HG03575 (cell line): Measurements from ENCODE around the gene STARD3.
"Not testable (repeated sequence)": the region's sequence is repeated elsewhere in the genome, so short reads cannot be mapped to it uniquely, and the experiment has no call there.

Source experiments
- ATAC-seq: cut with Tn5 transposase; IDR thresholded peaks from one replicate; pipeline ENCODE4 v1.9.1; 2021; ENCODE audit not compliant: unreplicated experiment, insufficient number of reproducible peaks, low FRiP score; ENCODE audit errors: extremely low read depth

STARD3 gene

DNA sequence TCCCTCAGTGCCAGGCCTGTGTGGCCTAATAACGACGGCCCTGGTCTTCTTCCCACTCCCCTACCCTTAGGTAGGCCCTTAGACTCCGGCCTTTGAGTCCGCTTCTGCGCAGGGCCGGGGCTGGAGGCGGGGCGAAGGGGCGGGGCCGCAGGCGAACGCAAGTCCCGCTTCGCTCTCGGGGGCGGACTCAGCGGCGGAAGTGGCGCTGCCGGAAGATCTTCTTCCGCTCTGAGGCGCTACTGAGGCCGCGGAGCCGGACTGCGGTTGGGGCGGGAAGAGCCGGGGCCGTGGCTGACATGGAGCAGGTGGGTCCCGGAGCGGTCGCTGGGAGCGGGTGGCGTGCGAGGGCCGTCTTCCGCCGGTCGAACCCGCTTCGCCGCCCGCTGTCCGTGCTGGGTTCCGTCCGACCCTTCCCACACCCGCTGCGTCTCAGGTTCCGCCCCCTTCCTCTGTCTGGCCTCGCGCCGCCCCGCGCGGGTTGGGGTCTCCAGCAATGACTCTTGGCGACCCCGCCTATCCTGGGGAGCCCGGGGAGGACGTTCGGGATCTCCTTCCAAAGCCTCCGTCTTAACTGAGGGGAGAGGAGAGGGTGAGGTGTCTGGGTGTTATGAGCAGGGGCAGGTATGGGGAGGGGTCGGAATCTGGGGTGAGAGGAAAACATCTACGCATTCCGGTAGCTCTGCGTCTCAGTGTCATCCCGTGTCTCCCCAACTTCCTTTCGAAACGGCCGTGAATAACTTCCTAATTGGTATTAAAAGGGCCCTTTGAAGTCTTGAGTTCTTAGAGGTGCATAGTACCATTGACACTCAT, at the start of gene STARD3:
TSS of gene STARD3 (plus strand) at position 218 of the 810 bp plus-strand sequence. CDS start 16,388 bp downstream, outside the sequence.
- peak; percentile 45 for ATAC-seq

DNA sequence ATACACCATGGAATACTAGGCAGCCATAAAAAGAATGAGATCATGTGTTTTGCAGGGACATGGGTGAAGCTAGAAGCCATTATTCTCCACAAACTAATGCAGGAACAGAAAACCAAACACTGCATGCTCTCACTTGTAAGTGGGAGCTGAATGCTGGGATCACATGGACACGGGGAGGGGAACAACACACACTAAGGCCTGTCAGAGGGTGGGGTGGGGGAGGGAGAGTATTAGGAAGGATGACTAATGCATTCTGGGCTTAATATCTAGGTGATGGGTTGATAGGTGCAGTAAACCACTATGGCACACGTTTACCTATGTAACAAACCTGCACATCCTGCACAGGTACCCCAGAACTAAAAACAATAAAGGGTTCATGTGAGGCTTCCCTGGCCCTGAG, 46.8 kb upstream of the STARD3 start:
- ATAC-seq = not testable (repeated sequence)

DNA sequence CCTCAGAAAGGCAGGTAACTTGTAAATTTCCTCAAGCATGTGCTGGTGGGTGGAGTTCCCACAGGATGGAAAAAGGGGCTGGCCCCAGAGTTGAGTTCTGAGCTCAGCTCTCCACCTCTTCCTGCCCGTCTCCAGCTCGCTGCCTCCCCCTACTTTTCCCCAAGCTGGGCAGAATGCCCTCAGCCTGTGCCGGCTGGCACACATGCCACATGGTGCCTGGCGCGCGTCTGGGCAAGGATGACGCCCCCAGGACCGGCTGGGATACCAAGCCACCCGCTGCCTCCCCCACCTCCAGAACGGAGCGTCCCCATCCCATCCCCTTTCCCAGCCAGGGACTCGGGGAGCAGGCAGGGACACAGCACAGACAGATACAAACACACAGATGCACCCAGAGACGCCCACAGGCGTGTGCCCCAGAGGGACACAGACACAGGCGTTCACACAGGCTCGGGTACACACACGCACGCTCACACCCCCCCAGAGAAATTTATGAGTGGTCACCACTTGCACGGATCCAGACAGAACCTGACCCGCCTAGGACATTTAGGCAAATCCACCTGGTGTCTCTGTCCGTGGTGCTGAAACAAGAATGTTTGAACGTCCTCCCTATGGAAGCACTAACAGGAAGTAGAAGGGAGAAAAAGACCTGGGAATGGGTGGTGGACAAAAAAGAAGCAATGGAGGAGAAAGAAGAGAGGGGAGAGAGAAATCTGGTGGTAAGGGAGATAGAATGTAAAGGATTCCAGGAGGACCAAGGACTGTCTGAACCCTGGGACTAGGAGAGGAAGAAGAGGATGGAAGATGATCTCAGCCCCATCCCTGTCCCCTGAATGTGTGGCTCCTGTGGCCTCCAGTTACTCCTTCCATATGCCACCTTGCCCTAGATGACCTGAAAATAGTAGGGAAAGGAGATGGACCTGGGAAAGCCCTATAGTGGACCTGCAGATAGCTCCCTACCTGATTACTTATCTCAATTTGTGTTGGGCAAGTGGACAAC, 44.7 kb upstream of the STARD3 start:
- ATAC-seq = no peak

DNA sequence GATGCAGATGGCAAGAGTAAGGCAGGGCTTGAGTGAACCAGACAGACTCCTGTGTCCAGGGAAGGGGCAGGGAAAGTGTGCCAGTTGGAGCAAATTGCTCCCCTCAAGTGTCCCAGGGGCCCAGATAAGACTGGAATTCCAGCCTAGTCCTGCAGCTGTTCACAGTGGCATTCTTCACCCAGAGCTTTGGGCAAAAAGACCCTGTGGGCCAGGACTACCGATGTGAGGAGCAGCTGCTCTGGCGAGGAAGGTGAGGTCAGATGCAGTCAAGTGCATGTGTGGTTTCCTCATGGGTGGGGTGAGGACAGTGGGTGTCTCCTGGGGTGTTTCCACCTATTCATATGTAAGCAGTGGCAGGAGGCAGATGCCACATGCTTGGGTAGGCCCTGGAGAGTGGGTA, 43.6 kb upstream of the STARD3 start:
- ATAC-seq = no peak

DNA sequence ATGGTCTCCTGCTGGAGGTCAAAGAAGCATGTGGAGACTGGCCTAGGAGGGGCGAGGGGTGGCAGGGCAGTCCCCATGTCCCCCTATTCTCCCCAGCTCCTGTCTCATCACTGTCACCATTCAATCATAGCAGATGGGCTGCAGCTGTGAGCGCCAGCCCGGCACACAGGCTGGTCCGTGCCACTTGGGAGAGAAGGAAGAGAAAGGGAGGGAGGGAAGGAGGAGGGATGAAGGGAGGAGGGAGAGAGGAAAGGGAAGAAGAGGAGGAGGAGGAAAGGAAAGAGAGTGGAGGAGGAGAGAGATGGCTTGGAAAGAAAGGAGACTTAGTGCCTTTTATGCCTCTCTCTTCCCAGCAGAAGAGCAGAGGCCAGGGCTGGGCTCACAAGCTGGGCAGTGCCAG, 41.6 kb upstream of the STARD3 start:
- no peak for ATAC-seq

DNA sequence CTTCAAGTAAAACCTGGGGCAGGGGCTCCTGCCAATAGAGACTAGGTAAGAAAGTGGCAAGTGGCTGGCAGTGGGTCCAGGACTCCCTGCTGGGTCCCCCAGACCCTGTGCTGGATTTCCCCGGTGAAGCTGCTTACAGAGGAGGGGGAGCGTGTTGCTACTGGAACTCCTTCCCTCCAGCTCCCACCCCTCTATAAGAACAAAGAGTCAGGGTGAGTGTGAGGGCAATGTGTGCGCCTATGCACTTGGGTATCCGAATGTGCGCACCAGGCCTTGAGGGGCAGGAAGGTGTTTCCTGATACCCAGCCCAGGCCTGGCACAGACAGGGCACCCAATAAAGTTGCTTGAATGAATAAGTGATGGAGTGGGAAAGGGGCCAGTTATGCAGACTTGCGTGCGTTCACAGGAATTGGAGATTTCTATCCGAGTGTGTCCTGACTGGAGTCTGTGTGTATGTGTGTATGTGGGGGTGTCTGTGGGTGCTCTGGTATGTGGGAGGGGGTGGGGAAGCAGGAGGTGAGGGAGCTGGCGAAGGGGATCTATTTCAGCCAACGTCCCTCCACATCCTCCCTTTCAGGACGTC, 40.9 kb upstream of the STARD3 start:
- ATAC-seq = no peak

DNA sequence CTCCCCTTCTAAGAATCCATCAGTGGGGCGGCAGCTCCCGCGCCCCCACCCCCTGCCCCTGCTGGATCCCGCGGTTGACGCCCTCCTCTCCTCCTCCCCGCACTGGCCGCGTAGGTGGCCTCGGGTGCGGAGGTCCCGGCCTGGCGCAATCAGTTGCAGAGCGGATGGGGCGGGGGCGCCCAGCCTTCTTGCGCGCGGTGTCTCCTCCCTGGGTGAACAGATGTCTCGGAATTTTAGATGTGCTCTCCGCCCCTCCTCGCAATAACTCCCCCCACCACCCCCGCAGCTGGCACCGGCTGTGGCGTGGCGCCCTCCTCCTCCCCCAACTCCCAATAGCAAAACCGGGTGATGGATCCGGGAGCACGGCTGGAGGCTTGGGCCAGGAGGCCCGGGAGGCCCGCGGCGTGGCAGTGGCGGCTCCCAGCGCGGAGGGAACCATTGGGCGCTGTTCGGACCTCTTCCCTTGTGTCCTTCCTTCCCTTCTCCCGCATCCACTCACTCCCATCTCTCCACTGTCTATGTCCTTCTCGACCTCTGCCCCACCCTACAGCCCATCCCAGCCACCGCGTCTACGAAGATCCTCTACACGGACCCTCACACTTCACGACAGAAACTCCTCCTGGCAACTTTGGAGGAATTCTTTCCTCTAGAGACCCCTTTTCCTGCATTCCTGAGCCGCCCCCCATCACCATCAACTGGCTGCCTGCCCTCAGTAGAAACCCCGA, 40.2 kb upstream of the STARD3 start:
- ATAC-seq = no peak

DNA sequence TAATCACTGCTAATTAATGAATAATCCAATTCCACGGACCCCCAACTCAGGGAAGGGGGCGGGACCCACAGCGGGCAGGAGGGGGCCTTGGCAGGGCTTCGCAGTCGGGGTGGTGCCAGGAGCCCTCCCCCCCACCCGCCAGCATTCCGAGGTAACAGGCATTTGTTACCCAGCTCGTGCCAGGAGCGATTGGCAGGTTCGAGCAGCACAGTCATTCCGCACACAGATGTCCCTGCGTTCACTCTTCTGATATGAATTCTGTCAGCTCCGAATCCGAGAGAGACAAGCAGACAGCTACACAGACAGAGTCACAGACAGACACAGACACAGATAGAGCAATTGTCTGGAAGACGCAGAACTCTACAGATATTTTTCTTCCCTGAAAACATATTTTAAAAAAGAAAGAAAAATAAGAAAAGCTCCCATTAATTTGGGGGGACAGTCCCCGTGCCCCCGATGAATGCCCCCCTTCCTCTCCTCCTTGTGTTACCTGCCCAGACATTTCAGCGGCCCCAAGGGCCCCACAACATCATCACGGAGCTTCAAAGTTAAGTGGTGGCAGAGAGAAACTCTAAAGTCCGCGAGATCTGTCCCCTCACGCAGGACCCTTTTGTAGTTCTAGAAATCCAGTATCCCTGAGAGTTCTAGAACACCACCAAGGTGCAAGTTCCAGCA, 39.4 kb upstream of the STARD3 start:
- no peak for ATAC-seq

DNA sequence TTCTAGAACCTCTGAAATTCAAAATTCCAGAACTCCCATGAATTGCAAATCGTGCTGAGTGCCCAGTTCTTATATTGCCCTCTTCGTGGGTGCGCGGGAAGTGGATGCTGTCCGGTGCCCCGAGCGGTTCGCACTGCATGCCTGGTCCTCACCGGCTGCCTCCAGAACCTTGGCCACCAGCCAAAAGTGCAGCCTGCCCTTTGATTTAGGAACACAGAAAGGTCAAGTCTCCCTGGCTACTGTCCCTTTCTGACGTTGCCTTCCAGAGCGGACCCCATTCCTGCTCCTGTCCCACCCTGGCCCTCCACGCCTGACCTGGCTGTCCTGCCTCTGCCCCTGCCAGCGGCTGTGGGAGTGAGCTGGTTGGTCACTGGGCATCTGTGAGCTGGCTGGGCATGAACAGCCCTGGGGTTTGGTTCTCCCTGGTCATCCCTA, 38.9 kb upstream of the STARD3 start:
- no peak for ATAC-seq

DNA sequence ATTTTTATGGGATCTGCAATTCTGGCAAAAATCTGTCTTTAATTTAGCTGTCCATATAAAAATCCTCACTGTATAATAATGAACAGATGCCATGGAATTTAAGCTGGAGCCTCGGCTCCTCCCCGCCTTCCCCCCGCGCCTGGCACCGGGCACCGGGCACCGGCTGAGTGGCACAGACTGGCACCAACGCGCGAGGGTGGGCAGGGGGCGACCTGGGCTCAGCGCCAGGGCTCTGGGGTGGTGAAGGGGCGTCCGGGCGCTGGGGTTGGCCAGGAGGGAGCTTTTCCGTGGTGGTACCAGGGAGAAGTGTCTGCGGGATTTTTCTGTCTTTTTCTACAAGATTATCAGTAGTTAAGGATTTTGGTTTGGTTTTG, 38.3 kb upstream of the STARD3 start:
- ATAC-seq = no peak

DNA sequence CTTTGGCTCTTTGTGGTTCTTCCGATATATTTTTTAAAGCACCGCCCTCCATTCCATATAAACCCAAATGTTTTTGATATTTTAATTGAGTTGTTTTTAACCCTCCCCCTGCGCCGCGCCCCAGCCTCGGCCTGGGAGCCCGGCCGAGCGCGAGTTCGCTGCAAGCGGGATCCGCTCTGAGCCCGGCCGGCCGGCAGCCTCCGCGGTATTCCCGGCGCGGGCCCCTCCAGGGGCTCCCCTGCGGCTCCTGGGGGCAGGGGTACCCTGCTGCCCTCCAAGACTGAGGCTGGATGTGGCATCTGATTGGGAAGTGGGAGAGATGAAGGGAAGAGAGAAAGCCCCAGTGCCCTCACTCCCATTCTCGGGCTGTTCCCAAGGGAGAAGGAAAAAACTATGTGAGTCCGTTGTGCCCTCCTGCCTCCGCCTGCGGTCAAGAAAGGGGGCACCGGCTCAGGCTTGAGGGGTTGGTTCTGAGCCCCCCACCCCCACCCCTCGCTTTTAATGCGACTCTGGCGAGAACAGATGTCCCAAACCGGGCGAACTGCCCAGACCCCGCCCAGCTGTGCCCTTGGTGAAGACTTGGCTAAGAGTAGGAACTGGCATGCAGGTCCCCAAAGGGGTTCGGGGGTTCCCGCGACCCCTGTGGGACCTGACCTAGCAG, 37.8 kb upstream of the STARD3 start:
- ATAC-seq = no peak

DNA sequence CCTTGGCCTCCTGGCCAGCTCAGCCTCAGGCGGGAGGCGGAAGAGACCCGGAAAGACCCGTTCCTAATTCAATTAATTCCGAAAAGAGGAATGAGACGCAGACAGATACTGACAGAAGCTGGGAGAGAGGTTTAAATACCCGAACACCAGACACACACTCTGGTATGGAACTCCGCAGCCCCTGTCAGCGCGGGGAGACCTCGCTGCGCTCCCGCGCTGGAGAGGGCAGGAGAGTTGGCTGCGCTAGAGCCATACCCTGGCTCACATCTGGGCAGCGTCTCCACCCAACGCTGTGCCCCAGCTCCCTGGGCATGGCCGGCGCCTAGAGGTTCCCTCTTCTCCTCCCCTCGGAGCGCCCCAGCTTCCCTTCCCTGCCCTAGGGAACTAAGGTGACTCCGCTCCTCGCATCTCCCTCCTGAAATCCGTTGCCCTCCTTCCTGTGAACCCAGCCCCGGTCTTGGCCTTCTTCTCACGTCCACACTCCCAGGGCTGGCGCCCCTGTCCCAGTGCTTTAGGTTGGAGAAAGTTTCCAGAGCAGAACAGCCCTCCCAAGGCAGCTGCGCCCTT, 37.2 kb upstream of the STARD3 start:
- no peak for ATAC-seq

DNA sequence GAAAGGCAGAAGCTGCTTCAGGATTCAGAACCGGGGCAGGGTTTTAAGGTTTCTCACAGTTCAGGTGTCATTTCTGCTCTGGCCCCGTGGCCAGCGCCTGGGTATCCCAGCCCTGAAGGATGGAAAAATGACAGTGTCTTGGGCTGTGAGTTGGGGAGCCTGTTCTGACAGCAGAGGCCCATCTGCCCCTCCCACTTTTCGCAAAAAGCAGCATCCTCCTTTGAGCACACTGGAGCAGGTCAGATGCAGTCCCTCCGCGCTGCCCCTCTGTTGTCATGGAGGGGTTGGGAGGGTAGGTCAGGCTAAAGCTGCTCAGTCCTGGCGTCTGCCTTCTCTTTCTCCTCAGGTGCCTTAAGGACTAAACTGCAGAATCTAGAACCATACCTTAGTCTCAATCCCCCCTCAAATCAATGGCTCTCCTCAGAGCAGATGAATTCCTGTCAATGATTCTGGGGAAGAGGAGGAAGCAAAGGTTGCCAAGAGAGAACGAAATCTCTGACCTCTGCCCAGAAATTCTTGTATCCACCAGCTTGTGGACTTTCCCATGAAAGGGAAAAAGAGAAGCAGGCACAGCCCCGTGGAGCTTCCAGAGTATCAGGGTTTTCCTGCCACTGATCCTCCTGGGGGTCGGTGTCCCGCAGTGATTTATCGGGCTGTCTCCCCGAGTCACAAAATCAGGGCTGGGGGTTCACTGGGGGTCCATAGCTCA, 36.5 kb upstream of the STARD3 start:
- no peak for ATAC-seq

DNA sequence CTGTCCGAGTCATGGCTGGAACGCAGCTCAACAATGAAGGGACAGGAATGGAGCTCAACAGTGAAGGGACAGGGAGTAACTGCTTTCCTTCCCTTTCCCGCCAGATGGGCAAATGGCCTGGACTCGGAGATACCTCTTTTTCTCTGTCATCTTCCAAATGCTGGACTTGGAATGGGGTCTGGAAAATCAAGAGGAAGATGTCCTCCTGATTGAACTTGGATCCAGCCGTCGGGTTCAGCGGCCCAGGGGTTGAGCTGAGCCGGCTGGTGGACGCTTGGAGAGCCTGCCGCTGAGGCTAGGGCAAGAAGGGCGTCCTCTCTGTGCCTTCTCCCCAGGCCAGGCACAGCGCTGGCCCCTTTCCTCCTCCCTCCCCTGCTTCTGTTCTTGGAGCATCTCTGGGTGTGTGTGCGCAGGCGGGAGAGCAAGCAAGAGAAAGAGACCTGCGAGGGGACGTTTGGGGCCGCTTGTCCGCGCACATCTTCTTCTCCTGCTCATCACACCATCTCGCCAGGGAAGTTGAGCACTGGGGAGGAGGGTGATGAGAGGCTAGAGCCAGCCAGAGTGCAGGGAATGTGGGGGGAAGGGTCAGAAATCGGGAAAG, 35.8 kb upstream of the STARD3 start:
- ATAC-seq = no peak

DNA sequence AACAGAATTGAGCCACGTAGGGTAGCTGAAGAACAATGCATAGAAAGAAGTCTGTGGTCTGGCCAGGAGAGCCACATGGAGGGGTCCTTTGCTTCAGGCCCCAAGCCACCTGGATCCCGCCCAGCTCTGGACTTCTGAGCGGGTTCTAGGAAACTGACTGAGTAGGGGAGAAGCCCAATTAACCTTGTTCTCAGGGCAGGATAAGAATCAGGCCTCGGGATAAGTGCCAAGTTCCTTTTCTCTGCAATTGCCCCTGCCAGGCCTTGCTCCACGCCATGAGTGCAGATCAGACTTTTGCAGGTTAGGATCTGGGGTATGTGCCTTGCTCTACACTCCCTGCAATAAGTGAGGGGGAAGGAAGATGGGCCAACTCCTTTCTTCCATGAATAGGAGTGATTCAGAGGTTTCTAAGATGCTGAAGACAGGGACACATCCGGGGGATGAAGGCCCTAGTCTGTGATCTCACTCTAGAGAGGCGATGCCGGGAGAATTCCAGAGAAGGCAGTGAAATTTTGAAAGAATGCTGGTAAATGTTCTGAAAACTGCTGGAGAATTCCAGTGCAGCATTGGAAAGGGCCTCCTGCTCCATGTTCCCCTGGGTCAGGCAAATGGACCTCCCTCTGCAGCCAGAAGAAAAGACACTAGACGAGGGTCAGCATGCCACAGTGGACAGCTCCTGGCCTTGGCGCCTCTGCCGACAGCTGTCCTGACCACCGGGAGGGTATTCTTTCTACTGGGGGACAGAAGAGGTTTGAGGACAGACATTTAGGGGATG, 35.0 kb upstream of the STARD3 start:
- ATAC-seq = no peak
